HG03095 (cell line): ENCODE data around the gene LITAFD.

Experiments
- ATAC-seq: cut with Tn5 transposase; IDR thresholded peaks from one replicate; pipeline ENCODE4 v1.9.1; 2021; ENCODE audit warnings: moderate library complexity; ENCODE audit not compliant: unreplicated experiment

The LITAFD gene

GRCh38 chr16:8855051-8855786, 26.9 kb upstream of the LITAFD start:
- ATAC-seq = no peak

DNA sequence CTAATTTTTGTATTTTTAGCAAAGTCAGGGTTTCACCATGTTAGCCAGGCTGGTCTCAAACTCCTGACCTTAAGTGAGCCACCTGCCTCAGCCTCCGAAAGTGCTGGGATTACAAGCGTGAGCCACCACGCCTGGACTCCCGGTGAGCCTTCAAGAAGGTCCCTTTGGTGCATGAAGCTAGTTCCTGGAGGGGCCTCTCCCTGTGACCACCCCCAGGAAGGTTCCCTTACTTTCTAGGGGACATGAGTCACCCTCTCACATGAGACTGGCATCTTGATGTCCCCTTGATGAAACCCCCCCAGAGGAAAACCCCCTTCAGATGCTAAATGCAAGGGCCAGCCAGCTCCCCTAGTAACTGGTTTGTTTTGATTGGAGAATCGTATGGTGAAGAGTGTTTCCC, 26.2 kb upstream of the LITAFD start:
- no peak for ATAC-seq

- no peak for ATAC-seq
These were observed 22.9 kb upstream of the LITAFD start for GRCh38 chr16:8858994-8859912.

- no peak for ATAC-seq
These were observed 22.0 kb upstream of the LITAFD start for GRCh38 chr16:8859913-8860881.

DNA sequence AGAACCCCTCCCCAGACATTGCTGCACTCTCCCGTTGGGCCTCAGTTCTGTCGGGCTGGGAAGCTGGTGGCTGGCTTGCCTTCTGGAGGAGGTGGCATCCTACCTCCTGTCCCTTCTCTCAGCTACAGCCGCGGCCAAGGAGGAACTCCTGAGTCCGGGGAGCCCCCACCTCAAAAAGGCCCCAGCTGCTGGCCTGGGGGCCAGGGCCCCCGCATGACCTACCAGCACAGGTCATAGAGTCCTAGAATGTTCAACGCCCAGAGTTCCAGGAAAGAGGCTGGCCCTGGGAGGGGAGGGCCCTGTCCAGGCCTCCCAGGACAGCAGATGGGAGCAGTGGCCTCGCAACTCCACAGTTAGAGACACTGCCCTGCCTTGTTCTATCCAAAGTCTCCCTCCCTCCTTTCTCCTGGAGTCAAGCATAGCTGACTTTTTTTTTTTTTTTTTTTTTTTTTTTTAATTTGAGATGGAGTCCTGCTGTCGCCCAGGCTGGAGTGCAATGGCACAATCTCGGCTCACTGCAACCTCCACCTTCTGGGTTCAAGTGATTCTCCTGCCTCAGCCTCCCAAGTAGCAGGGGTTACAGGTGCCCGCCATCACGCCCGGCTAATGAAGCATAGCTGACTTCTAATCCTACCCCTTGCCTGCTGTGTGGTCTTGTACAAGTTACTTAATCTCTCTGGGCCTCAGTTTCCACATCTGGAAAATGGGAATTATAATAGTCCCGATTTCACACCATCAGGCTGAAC, 20.4 kb upstream of the LITAFD start:
- ATAC-seq = no peak

GRCh38 chr16:8862309-8863130, 19.6 kb upstream of the LITAFD start:
- no peak for ATAC-seq

DNA sequence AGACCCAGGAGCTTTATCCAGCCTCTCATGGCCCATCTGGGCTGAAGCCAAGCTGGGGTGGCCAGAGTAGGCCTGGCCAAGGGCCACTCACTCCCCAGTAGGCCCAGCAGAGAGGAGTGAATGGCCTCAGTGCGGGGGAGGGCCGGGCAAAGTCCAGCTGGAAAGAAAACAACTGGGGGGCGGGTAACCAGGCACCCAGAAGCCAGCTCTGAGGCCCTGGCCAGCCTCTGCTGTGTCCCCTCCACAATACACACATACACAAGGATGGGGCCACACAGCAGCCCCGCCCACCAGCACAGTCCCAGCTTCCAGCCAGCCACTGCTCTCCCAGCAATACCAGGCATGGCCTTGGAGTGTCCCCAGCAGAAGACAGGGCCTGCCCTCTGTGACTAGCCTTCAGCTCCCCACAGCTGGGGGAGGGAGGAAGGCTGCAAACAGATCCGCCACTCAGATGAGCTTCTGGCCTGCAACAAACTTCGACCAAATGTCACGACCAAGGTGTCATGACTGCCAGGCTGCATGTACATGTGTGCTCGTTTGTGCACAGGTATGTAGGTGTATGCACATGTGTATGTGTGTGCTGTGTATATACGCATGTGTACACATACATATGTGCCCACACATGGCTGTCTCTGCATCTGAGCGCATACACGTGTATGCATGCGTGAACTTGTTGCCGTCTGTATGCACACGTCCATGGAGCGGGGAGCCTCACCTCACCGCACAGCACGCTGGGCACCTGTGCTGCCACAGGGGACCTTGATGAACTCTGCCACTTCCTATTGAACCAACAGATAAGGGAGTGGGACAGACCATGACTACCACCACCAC, 18.3 kb upstream of the LITAFD start:
- ATAC-seq = no peak

- no peak for ATAC-seq
These were observed 17.6 kb upstream of the LITAFD start for GRCh38 chr16:8864480-8865110.

- ATAC-seq = no peak
These were observed 16.8 kb upstream of the LITAFD start for GRCh38 chr16:8865145-8865882.

DNA sequence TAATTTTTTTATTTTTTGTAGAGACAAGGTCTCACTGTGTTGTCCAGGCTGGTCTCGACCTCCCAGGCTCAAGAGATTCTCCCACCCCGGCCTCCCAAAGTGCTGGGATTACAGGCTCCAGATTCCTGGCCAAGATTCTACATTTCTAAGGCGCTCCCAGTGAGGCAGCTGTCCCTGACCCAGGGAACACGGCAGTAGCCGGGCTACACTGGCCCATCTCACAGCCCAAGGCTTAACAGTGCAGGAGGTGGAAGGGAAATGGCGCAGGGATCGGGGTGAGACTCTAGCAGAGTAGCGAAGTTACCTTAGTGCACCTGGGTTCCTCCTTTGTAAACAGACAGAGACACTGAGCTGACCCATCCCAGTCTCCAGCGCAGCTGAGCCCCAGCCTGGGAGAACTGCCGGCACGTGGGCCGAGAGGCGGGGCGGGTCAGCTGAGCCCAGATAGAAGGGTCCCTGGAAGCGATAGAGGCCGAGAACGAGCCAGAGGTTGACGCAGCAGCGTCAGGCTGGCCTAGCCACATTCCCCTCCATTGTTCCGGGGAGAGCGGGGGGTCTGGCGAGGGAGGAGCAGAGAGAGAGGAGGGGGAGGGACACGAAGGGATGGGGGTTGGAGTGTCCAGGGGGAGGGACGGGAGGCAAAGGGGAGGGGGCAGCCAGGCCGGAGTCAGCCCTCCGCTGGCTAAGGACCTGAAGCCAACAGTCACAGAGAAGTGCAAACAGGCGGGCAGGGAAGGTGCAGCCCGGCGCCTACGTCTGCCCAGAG, 15.8 kb upstream of the LITAFD start:
- ATAC-seq = no peak

DNA sequence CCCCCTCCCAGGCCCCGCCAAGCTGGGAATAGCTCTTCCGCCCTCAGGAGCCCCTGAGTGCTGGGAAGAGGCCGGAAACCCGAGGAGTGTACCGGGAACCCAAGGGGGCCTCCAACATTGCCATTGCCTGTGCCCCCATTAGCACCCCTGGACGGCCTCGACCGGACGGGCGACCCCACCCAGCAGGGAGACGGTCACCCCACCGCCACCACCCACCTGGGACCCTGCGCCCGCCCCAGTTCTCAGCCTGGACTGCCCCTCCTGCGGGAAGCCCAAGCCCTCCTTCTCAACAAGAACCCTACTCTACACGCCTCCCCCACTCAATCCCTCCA, 15.3 kb upstream of the LITAFD start:
- no peak for ATAC-seq

- no peak for ATAC-seq
These were observed 14.8 kb upstream of the LITAFD start for GRCh38 chr16:8867216-8867931.

GRCh38 chr16:8867932-8868415, 14.2 kb upstream of the LITAFD start:
- no peak for ATAC-seq

DNA sequence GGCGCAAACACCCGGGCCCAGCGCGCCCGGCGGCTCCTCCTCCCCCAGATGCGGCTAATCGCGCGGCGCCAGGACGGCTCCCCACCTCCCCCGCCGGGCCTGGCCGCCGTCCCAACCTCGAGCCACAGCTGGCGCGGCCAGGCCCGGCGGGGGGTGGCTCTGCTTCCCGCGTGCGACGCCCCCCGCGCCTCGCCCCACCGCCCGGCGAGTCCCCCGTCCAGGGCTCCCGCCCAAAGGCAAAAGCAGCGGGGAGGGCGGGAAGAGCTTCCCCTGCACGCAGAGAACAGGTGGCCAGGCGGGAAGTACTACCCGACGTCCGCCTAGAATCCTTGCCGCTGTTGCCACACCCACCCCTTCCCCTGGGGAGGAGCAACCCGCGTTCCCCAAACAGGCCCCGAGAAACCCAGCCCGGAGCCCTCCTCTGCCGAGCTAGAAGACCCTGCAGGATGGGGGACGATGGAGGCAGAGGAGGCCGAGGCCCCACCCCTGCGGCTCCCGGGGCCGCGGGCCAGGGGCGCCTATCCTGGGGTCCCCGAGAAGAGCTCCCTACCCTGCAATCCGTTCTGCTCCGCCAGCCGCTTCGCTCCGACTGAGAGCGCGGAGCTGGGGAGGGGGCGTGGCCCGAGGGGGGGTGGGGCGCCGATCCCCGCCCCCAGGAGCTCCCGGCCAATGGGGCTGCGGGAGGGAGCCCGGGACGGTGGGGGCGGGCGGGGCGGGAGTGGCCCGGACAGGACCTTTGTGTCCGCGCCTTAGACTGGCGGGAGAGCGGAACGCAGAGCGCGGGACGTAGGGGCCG, 13.5 kb upstream of the LITAFD start, which contains the start of gene CARHSP1:
CARHSP1 (minus strand) TSS at position 591 of the 796 bp plus-strand sequence. CDS start 9,678 bp downstream, outside the sequence.
- ATAC-seq = peak; percentile 64
